ENCODE data around the gene MFSD6.
"Not testable (repeated sequence)": the region's sequence is repeated elsewhere in the genome, so short reads cannot be mapped to it uniquely, and the experiment has no call there.

Gene MFSD6

DNA sequence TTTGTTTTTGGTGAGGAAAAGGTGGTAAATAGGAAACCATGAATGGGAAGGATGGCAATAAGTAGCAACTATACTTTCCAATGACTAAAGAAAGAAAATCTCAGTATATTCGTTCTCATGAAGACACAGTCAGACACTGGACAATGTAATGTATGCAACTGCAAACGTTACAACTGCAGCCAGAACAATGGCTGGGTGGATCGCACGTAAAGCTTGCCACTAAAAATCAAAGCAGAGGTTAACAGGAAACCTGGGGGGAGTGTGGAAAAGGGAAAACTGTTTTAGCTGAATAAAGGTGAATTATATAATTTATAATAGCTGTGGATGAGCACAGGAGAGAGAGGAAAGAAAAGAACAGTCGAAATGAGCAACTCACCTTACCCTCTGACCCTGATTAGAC is 93.1 kb downstream of the MFSD6 start:
- DNase-seq (ENCODE audit: low read depth in 2 of 2) = no peak

DNA sequence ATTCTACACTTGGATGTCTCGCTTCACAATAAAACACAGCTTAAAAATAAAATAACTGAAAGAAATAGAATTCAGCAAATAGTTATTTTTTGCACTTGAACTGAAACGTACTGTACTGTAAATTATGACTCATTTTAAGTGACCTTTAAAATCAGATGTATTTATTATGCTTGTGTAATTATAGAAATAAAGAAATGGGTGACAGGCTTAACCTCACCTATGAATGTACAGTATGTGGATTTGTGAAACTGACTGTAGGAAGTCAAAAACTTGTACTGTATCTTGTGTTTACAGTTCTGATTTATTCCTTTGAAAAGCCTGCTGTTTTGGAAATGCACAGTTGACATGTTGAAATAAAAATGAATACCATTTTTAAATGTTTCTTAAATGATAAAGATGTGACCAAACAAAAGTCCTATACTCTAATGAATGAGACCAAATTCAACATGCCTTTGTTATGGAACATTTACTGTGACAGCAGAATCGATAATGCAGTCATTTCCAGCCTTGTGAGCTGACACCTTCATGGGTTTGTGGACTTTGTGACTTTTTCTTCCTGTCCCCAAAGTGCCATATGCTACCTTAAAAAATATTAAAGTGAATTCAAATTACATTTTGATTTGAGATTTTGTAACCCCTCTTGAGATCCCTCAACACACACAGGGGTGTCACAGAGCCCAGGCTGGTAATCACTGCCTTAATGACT is 93.7 kb downstream of the MFSD6 start:
- no peak for DNase-seq (ENCODE audit: low read depth in 2 of 2)

DNA sequence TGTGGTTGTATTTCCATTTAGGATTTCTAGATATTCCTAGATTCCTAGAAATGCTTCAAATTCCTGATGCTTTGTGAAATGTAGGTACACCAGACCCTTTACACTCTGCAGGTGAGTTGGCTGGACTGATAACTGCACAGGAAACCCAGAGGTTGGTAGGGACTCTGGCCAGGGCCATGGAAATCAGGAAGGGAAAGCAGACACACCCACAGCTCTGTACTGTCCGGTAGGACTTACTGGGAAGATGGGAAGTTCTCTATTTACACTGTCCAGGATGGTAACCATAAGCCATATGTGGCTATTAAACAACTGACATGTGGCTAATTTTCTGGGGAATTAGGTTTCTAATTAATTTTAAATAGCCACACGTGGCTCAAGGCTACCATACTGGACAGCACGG is 94.9 kb downstream of the MFSD6 start:
- DNase-seq (ENCODE audit: low read depth in 2 of 2) = no peak

DNA sequence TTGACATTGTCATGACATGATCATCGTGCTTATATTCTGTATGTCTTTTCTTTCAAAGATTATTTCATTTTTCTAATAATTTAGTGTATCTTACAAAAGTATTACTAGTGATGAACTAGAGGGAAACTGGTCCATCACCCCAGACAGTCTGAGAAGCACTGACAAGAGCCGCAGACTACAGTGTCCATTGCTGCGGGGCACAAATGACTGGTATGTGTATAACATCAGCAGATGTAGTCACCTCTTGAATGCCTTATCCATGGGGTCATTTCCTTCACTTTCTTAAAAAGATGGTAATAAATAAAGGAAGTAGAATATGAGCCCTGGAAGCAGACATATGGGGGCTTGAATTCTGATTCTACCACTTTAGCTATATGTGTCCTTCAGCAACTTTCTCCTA is 96.8 kb downstream of the MFSD6 start:
- DNase-seq (ENCODE audit: low read depth in 2 of 2) = no peak

DNA sequence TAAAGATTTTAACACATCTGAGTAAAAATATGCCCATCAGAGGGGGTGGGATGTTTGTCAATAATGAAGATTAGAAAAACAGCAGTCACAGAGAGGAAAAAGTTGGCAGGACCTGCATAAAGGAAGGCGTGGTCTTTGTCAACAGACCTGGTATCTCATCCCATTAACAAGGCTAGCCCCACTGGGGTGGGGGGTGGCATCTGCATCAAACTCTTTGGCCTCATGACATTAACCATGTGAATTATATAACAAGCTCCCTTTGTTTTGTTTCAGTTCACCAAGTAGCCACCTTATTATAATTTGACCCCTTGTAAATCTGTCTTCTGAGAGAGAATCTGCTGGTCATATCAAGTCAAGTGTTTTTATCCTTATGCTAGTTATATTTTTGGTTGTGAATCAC is 97.5 kb downstream of the MFSD6 start:
- DNase-seq (ENCODE audit: low read depth in 2 of 2) = no peak

DNA sequence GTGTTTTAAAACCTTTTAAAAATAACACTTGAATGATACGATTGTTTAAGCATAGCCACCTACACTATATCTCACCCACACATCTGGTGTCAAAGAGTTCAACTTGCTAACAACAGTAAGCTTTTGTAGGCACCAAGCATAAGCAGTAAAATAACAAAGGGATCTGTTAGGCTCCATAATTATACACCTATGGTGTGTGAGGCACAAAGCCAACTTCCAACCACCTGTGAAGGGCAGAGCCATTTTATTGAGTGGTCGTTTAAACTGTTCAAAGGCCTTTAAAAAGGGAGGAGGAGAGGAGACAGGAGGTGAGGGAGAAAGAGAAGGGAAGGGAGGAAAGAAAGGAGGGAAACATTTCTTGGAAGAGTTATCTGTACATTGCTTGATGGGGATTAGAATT is 98.5 kb downstream of the MFSD6 start:
- no peak for DNase-seq (ENCODE audit: low read depth in 2 of 2)

DNA sequence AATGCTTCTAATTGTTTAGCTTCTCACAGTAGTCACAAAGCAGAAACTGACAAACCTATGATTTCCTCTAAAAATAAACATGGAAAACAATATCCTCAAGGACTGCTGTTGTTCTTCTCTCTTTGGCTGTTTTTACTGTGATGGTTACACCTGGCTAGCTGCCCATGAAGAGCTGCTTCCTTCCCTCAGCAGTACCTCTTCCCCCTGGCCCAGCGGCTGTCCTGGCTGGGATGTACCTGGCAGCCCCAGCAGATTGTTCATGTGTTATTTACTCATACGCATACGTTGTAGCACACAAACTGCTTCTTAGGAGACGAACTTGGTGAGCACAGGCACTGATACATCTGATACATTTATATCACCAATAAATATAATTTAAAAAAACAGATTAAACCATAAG is 99.0 kb downstream of the MFSD6 start:
- no peak for DNase-seq (ENCODE audit: low read depth in 2 of 2)

DNA sequence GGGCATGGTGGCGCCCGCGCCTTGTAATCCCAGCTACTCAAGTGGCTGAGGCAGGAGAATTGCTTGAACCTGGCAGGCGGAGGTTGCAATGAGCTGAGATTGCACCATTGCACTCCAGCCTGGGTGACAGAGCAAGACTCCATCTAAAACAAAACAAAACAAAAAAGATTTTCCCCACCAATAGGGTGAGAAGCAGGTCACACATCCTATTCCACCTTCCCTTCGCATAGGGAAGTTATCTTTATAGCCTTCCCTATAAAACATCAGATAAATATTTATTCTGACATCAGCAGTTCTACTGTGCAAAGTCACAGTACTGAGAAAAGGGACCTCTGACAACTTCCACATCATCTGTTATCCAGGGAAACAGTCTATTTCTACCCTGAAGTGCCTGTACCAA is 101.7 kb downstream of the MFSD6 start:
- not testable (repeated sequence) for DNase-seq (ENCODE audit: low read depth in 2 of 2)

DNA sequence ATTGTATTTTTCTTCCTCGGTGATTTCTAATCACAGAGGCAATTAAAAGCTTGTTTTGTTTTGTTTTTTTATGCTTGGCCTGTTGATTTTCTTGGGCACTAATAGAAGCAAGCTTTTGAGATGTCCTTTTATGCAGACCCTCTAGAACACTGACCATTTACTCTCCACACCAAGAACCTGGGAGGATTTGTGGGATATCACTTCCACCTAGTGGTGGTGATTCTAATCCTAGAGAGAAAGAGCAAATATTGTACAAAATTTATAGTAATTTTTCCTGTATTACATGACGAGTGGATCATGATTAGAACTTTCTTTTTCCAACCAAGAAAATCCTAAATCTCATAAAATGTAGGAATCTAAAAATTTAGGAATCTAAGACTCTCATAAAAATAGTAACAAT is 102.9 kb downstream of the MFSD6 start:
- DNase-seq (ENCODE audit: low read depth in 2 of 2) = no peak

DNA sequence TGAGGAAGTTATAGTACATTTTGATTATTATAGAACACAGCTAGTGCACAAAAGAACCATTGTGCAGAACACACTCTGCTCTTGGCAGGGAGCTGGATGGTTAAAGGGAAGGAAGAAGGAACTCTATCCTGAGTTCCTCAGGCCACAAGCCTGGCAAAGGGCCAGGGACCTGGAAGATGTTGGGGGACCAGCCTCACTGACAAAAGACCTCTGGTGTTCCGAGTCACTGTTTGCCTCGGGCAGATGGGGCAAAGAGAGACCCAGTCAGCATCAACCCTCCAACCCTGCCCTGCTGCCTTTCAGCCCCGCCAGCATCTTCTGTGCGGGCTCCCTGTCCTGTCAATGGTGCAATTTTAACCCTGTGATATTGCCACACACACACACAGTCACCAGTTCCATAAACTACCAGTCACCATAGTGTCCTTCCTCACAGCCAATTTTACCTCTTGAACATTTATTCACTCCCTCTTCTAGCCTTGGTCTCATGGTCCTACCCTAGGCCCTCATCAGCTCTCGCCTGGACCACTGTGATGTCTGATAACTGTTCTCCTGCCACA is 104.5 kb downstream of the MFSD6 start:
- DNase-seq (ENCODE audit: low read depth in 2 of 2) = no peak

DNA sequence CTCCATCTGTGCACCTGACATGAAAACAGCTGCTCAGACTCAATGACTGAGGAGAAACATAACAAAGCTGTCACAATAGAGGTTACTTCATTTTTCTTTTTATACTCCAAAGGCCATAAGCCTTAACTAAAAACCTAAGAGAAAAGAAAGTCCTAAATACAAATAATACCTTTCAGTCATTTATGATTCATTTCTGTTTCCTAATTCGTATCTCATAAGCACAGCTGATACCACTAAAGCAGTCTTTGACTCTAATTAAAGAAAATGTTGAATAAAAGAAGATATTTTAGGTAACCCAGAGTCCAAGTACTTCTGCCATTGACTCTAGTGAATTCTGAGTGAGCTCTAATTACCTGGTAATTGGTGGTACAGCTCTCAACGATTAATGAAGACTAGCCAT is 105.7 kb downstream of the MFSD6 start:
- no peak for DNase-seq (ENCODE audit: low read depth in 2 of 2)

DNA sequence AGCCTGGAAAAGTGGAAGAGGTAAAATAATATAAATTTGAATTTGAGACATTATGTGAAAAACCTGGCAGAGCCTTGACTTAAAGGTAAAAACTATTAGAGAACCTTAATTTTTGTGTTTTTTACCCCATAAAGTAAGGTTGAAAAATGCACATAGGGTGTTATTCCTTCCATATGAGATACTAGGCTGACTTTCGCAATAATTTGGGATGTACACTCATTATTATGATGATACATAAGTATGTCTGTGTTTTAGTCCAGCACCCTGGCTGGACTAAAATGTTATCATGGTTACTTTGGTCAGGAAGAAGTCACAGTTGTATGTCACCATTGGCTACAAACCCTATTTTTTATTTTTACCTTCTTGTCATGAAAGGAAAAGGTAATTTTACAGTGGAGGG is 106.5 kb downstream of the MFSD6 start:
- no peak for DNase-seq (ENCODE audit: low read depth in 2 of 2)

DNA sequence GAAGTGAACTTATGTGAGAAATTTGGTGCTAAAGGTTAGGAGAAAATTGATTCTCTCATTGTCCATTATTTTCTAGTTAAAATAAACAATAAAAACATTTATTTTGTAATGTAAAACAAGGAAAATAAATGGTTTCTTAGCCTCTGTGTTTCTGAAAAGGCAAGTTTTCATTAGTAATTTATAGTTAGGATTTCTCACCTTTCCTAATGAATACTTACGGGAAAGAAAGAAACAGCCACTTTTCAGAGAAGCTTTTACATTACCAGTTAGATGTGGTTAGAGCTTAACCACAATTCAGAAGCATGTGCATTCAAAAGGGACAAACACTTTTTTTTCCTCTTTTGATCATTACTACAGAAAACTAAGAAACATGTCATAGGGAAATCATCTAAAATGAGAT is 107.5 kb downstream of the MFSD6 start:
- no peak for DNase-seq (ENCODE audit: low read depth in 2 of 2)

DNA sequence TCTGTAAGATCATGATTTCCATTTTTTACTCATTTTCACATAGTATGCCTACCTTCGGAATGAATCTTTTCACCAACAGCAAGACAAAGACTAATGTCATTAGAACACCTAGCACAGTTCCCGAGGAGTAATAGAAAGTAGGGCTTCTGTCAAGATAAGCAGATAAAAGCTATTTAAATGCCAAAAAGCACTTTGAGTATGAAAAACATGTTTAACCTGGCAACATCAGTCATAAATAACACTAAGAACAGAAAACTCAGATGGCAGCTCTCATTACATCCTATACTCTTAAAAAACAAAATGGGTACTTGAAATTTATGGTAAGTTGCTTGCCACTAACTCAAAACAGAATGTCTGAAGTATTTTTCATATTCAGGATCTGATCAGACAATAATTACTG is 109.3 kb downstream of the MFSD6 start:
- no peak for DNase-seq (ENCODE audit: low read depth in 2 of 2)

DNA sequence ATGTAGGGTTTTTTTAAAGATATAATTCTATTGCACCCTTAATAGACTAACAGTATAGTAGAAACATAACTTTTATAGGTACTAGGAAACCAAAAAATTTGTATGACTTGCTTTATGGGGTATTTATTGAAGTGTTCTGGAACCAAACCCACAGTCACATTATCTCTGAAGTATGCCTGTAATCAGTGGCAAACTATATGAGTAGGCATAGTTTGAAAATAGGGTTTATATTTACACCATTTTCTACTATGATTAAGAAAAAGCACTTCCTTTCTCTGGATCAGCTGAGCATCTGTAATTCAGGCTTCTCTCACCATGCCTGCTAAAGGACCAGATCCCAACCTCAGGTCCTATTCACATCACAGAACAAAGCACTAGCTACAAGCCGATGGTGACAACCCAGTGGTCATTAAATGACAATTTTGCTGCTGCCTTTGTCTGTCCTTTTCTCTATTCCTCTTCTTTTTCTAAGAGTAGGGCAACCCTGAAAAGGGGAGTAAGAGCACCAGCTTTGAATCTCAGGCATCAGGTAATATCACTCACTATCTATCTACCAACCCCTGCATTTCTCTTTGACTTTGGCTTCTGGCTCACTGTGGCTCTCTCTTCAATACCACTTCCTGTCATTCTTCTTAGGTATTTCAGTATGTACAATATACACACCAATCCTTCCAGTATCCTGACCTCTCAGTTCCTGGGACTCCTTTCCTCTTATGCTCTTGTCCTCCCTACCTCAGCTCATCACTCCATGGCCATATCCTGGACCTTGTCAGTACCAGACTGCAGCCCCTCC is 112.0 kb downstream of the MFSD6 start:
- DNase-seq (ENCODE audit: low read depth in 2 of 2) = no peak

DNA sequence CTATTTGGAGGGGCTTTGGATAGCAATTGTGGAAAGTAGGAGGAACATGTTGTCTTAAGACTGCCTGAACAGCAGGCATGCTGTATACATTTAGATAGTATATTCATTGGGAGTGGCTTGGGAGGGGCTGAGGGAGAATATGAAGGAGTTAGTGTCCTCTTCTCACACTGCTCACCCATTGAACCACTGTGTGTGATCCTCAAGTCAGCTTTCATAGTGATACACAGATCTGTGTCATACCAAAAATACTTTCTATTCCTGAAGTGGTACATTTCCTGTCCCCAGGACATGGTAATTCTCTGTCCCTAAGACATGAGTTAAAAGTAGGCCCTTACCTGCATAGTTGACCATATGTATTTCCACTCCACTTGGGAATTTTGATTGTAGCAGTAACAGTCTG is 116.8 kb downstream of the MFSD6 start:
- DNase-seq (ENCODE audit: low read depth in 2 of 2) = no peak

DNA sequence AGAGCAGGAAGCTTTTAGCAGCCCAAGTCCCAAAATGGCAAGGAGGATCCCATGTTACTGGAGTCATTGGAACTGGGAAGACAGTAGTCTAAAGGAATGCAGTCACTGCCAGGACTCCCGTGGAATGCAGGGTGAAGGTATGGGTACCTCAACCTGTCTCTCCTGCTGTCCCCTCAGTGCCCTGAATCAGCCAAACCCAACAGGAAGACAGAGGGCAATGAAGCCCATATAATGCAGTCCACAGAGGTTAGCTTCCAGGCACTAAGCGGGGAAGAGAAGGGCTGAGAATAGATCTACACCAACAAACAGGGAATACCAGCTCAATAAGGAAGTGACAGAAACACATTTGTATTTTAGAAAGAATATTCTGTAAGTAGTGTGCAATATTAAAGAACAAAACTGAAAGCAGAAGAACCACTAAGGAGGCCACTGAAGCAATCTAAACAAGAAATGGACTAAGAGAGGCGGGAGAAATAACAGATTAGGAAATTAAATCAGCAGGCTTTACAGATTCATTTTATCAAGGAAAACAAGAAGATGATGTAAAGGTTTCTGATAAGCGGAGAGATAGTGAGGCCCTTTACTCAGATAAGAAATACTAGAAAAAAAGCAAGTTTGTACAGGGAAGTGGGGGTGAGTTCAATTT is 118.1 kb downstream of the MFSD6 start:
- no peak for DNase-seq (ENCODE audit: low read depth in 2 of 2)

DNA sequence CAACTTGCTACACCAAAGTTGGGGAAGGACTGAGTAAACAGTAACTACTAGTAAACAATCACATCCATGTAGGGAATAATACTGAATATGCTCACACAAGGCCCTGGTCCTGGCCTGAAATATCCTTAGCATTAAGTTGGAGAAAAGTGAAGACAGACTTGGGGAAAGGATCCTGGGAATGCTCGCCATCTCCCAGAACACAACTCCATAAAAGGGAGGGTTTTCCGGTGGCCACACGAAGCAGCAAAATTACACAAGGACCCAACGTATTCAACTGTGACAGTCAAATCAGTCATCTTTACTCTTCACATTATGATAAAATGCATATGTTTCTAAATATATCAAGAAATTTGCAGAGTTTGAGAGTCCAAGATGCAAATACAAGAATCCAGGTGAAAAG is 119.1 kb downstream of the MFSD6 start:
- no peak for DNase-seq (ENCODE audit: low read depth in 2 of 2)

DNA sequence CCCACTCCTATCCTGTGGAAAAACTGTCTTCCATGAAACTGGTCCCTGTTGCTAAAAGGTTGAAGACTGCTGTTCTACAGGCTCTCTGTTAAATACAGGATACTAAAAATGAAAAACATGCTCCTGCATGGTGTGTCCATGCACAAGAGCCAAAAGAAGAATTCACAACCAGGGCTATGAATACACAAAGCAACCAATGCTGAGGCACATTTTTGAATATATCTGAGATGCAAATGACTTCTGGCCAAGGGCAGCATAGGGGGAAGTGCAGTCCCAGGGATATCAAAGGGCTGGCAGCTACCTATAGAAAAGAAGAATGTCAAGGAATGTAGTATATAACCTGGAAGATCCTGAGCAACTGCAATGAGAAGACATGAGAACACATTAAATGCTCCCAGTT is 119.8 kb downstream of the MFSD6 start:
- DNase-seq (ENCODE audit: low read depth in 2 of 2) = no peak

DNA sequence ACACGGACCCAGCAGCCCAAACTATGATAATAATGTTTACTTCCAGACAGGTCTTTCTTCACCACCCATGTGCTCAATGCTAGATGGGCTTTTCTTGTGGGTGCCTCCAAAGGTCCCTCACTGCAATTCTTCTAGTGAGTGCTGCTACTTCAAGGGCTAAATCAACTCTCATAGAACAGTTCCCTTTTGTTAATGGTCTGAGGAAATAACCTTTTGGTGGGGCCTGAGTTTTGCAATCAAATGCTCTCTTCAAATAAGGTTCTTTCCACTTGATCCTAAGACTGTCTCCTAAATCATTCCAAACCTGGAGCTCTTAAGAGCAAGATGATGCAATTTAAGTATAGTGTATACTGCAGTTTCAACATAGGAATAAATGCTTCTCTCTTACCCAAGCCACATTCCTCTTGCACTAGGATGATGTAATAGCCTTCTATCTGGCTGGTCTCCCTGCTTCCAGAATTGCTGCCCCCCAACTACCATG is 120.4 kb downstream of the MFSD6 start:
- DNase-seq (ENCODE audit: low read depth in 2 of 2) = no peak

DNA sequence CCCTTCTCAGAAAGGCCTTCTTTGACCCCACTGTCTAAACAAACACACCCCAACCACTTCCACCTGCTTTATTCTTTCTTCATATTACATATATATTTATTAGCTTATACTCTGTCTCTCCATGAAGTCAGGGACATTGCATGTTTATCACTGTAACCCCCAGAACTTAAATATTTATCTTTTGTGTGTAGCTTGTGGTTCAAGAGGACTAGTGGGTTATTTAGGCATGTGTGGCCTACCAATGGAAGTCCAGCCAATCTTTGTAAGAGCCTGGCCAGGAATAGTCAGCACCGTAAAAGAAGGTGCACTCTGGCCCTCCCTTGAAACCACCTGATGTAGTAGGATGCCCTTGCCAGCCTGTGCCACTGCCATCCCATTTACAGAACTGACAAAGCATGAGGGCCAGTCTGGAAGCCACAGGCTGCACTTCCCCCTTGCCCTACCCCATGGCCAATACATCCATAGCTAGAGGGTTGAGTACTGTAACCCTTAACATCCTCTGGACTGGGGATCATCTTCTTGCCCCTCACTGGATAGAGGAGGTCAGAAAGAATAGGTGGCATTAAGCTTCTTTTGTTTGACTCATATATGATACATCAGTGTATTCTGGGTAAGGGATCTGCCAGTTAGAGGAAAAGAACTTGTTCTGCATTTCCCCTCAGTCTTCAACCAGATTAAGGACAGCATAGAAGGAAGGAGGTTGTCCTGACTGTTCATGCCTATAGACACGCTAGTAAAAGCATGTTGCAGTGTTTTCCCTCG is 121.5 kb downstream of the MFSD6 start:
- no peak for DNase-seq (ENCODE audit: low read depth in 2 of 2)
